Measurements from ENCODE around the gene HPCAL1. TPM values are rescaled to one million over a fixed set of nuclear protein-coding genes. Genes with fewer than 3 reads are reported as not detected.

The HPCAL1 gene
- total and polyA plus RNA-seq, 10 of the 15 experiments (the other 5 are each of a cell fraction or from before 2014, with no cell fraction given), result 0.40 to 12.8 (median 7.9) TPM

DNA sequence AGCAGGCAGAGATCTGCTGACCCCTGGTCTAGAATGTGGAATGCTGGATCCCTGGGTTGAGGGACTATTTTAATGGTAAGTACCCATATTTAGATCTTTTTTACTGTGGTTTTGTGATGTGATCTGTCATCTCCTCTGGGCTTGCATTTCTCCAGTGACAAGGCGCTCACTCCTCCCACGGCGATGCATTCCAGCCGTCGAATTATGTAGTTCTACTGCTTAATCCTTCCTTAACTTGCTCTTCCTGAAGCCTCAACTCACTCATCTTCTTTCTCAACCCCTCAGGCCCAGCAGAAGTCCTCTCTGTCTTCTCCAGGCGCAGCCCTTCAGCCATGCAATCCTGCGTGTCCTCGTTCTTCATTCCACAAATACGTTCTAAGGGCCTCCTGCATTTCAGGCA is 51.2 kb downstream of the HPCAL1 start:
- FAIRE-seq, result no peak
- intact Hi-C loops (cut with micrococcal nuclease; ENCODE audit: unreplicated experiment) (no loop called here), in situ Hi-C loops (cut with MboI) (no loop called here)
- Histone ChIP-seq H4K20me1 (ENCODE audit: control insufficient read depth, insufficient read depth) (no peaks in the 10 kb centered on the region), H3K27me3 (replicated peaks in 1 of 2; ENCODE audit: control insufficient read depth in 2 of 2, insufficient read depth in 2 of 2, low read length in 1 of 2) (no peaks in the 10 kb centered on the region), H3K9me3 (replicated peaks; ENCODE audit: control insufficient read depth, insufficient read depth, low read length) (no peaks in the 10 kb centered on the region), H2AFZ (ENCODE audit: control insufficient read depth, low read depth, low read length) (no peak overlapping the region), H3K9ac (ENCODE audit: control insufficient read depth, insufficient read depth, low read length) (no peak overlapping the region), H3K36me3 (ENCODE audit: control insufficient read depth in 2 of 2, insufficient read depth in 2 of 2, low read length in 1 of 2) (no peaks in the 10 kb centered on the region; a peak in 1 of 4 replicates), H3K27ac (ENCODE audit: control insufficient read depth, insufficient read depth) (no peak overlapping the region), H3K4me3 (no peak overlapping the region), H3K79me2 (ENCODE audit: control insufficient read depth, insufficient read depth, low read length) (no peaks in the 10 kb centered on the region), H3K4me1 (ENCODE audit: control insufficient read depth, insufficient read depth, low read length) (no peaks in the 10 kb centered on the region), H3K4me2 (ENCODE audit: control insufficient read depth, insufficient read depth) (no peak overlapping the region)
- ChIA-PET SMC1A (ENCODE audit: uncharacterized antibody, unreplicated experiment) (interaction anchor here (1.2 kb wide), 1 partner anchor 55 kb away, joined by 4 read pairs; no protein-coding TSS in a partner anchor), RAD21 (ENCODE audit: unreplicated experiment) (no interaction called here), POLR2A (interaction anchor here (1.9 kb wide), 1 partner anchor 8 kb away, joined by 5 read pairs; no protein-coding TSS in a partner anchor), CTCF (no interaction called here)
- ATAC-seq, result no peak
- no TSS peak for BruUV-seq (replicated peaks)
- WGBS (ENCODE audit: insufficient coverage, insufficient replicate concordance, low lambda C conversion rate, missing lambda C conversion rate), result 78% methylated on average over 9 of the region's 9 CpGs
- no peak for DNase-seq (ENCODE audit: low read depth, low spot score)
- TF ChIP-seq RAD51 (IDR thresholded peaks at IDR 0.05), result no peak
- no peak for TF ChIP-seq HDAC2 (IDR thresholded peaks at IDR 0.05)
- TF ChIP-seq NRF1 (conservative IDR thresholded peaks at IDR 0.05; ENCODE audit: low read depth, low read length), result no peak
- no peak for TF ChIP-seq ZBED1 (IDR thresholded peaks at IDR 0.05; ENCODE audit: borderline replicate concordance)
- TF ChIP-seq ZNF207 (IDR thresholded peaks at IDR 0.05; ENCODE audit: borderline replicate concordance), result no peak
- no peak for TF ChIP-seq POLR2A (IDR thresholded peaks at IDR 0.05; ENCODE audit: low read depth, low read length)
- no peak for TF ChIP-seq POU2F2 (IDR thresholded peaks at IDR 0.05; ENCODE audit: borderline replicate concordance, low read depth, low read length)
- no peak for TF ChIP-seq SP1 (IDR thresholded peaks at IDR 0.05; ENCODE audit: low read depth, low read length)
- TF ChIP-seq MYB (IDR thresholded peaks at IDR 0.05; ENCODE audit: borderline replicate concordance, low read depth, low read length), result no peak
- TF ChIP-seq ZBTB11 (CRISPR knock-in tag; IDR thresholded peaks at IDR 0.05), result no peak
- no peak for TF ChIP-seq ZZZ3 (IDR thresholded peaks at IDR 0.05; ENCODE audit: control insufficient read depth, insufficient read length, low read depth)
- no peak for TF ChIP-seq KAT2A (conservative IDR thresholded peaks at IDR 0.05; ENCODE audit: control insufficient read depth, low read depth, low read length)
- TF ChIP-seq USF2 (IDR thresholded peaks at IDR 0.05; ENCODE audit: borderline replicate concordance, low read depth, low read length), result no peak
- TF ChIP-seq NKRF (conservative IDR thresholded peaks at IDR 0.05), result no peak
- no peak for TF ChIP-seq SIN3A (IDR thresholded peaks at IDR 0.05; ENCODE audit: low read depth, low read length)
- TF ChIP-seq SPI1 (IDR thresholded peaks at IDR 0.05; ENCODE audit: borderline replicate concordance, insufficient read depth, low read depth, low read length), result no peak
